MM.1S (cell line): Measurements from ENCODE around the gene KDM6A.

Source experiments
- DNase-seq: peaks from one replicate; pipeline ENCODE4 v3.0.0-alpha.2; 2015
- H2AFZ ChIP-seq: fragments of 300-600 bp; sonication (generic); 2 replicates; pipeline ENCODE4 v1.6.0; 2016; ENCODE audit warnings: antibody characterized with exemption, low read length
- H3F3A ChIP-seq: fragments of 300-600 bp; sonication (generic); 2 replicates; pipeline ENCODE4 v1.6.1; 2016; ENCODE audit warnings: mild to moderate bottlenecking, antibody characterized with exemption, low read length, moderate library complexity, mixed read lengths; ENCODE audit not compliant: insufficient read depth
- H3K27ac ChIP-seq: fragments of 300-600 bp; sonication (generic); 2 replicates; pipeline ENCODE4 v1.5.1; 2016; ENCODE audit warnings: mild to moderate bottlenecking, low read length
- H3K27me3 ChIP-seq: fragments of 300-600 bp; sonication (generic); replicated peaks from 2 replicates; pipeline ENCODE4 v1.6.0; 2016; ENCODE audit warnings: low read length; ENCODE audit not compliant: insufficient read depth
- H3K36me3 ChIP-seq: fragments of 300-600 bp; sonication (generic); replicated peaks from 2 replicates; pipeline ENCODE4 v1.6.1; 2016; ENCODE audit warnings: mild to moderate bottlenecking, low read length, mixed read lengths; ENCODE audit not compliant: insufficient read depth
- H3K4me1 ChIP-seq: fragments of 300-600 bp; sonication (generic); 2 replicates; pipeline ENCODE4 v1.6.1; 2016; ENCODE audit warnings: low read length, mixed read lengths
- H3K4me2 ChIP-seq: fragments of 300-600 bp; sonication (generic); 2 replicates; pipeline ENCODE4 v1.6.0; 2016; ENCODE audit warnings: low read depth, low read length
- H3K4me3 ChIP-seq: fragments of 300-600 bp; sonication (generic); 2 replicates; pipeline ENCODE4 v1.5.1; 2016; ENCODE audit warnings: low read length, mixed read lengths
- H3K79me2 ChIP-seq: fragments of 300-600 bp; sonication (generic); 2 replicates; pipeline ENCODE4 v1.6.1; 2016; ENCODE audit warnings: mixed run types, low read length, mixed read lengths
- H3K9ac ChIP-seq: fragments of 300-600 bp; sonication (generic); 2 replicates; pipeline ENCODE4 v1.6.1; 2016; ENCODE audit warnings: low read length, mixed read lengths
- H3K9me2 ChIP-seq: fragments of 300-600 bp; sonication (generic); replicated peaks from 2 replicates; pipeline ENCODE4 v1.6.1; 2016; ENCODE audit warnings: mild to moderate bottlenecking, low read length, mixed read lengths; ENCODE audit not compliant: insufficient read depth
- H3K9me3 ChIP-seq: fragments of 300-600 bp; sonication (generic); replicated peaks from 2 replicates; pipeline ENCODE4 v1.6.1; 2016; ENCODE audit warnings: mild to moderate bottlenecking, low read length, mixed read lengths; ENCODE audit not compliant: insufficient read depth
- H4K20me1 ChIP-seq: fragments of 300-600 bp; sonication (generic); 2 replicates; pipeline ENCODE4 v1.6.1; 2016; ENCODE audit warnings: mild to moderate bottlenecking, low read length, moderate library complexity, mixed read lengths; ENCODE audit not compliant: insufficient read depth
- EZH2 ChIP-seq: fragments of 300-600 bp; sonication (generic); optimal IDR thresholded peaks from 2 replicates; pipeline ENCODE3; 2017; ENCODE audit warnings: low read depth, mild to moderate bottlenecking, antibody characterized with exemption, low read length, mixed read lengths
- EZH2phosphoT487 ChIP-seq: fragments of 300-600 bp; sonication (generic); IDR thresholded peaks from 2 replicates; pipeline ENCODE4 v1.6.1; 2018; ENCODE audit warnings: antibody characterized with exemption, low read length
- TF ChIP-seq, protein P1 (sequence below): fragments of 300-600 bp; sonication (generic); IDR thresholded peaks from 2 replicates; pipeline ENCODE4 v1.5.1; 2016; ENCODE audit warnings: antibody characterized with exemption, low read length, mixed read lengths

KDM6A gene

DNA sequence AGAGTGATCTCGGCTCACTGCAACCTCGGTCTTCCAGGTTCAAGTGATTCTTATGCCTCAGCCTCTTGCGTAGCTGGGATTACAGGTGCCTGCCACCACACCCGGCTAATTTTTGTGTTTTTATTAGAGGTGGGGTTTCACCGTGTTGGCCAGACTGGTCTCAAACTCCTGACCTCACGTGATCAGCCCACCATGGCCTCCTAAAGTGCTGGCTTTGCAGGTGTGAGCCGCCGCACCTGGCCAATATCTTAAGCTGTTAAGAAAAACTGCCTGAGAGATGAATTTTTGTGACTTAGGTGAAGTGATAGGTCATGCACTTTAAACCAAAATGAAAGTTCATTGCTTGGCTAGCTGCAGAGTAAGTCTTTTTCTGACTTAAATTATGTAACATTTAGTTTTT is 5.8 kb downstream of the KDM6A start:
- TF ChIP-seq, protein P1, sequence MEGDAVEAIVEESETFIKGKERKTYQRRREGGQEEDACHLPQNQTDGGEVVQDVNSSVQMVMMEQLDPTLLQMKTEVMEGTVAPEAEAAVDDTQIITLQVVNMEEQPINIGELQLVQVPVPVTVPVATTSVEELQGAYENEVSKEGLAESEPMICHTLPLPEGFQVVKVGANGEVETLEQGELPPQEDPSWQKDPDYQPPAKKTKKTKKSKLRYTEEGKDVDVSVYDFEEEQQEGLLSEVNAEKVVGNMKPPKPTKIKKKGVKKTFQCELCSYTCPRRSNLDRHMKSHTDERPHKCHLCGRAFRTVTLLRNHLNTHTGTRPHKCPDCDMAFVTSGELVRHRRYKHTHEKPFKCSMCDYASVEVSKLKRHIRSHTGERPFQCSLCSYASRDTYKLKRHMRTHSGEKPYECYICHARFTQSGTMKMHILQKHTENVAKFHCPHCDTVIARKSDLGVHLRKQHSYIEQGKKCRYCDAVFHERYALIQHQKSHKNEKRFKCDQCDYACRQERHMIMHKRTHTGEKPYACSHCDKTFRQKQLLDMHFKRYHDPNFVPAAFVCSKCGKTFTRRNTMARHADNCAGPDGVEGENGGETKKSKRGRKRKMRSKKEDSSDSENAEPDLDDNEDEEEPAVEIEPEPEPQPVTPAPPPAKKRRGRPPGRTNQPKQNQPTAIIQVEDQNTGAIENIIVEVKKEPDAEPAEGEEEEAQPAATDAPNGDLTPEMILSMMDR, result no peak
- TF ChIP-seq EZH2phosphoT487, result no peak
- TF ChIP-seq EZH2, result no peak
- Histone ChIP-seq H3K27me3 (no peaks in the 10 kb centered on the region), H3K4me1 (no peaks in the 10 kb centered on the region), H3K79me2 (peaks cover 99% of the 10 kb centered on the region), H3K9ac (no peak overlapping the region), H3K36me3 (no peaks in the 10 kb centered on the region), H3K27ac (no peak overlapping the region), H3K4me2 (no peak overlapping the region), H2AFZ (no peak overlapping the region), H4K20me1 (no peaks in the 10 kb centered on the region), H3K4me3 (no peak overlapping the region), H3K9me3 (no peaks in the 10 kb centered on the region), H3F3A (peaks cover 5% of the 10 kb centered on the region; the same call in 1 of the 2 replicates), H3K9me2 (no peaks in the 10 kb centered on the region)
- DNase-seq, result no peak

DNA sequence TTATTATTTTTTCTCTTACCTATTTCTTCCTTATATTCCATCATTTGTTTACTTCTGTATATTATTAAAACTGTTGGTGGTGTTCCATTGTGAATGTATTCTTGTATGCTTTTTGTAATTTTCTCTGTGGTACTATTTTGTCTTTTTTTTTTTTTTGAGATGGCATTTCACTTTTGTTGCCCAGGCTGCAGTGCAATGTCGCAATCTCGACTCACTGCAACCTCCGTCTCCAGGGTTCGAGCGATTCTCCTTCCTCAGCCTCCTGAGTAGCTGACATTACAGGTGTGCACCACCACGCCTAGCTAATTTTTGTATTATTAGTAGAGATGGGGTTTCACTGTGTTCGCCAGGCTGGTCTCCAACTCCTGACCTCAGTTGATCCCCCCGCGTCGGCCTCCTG is 8.6 kb downstream of the KDM6A start:
- no peak overlapping the region for H2AFZ ChIP-seq
- H3K4me2 ChIP-seq, result no peak overlapping the region
- H3K9ac ChIP-seq, result no peak overlapping the region
- H4K20me1 ChIP-seq, result peaks cover 6% of the 10 kb centered on the region; the same call in 1 of the 2 replicates
- no peaks in the 10 kb centered on the region for H3F3A ChIP-seq
- peaks cover 100% of the 10 kb centered on the region for H3K79me2 ChIP-seq
- H3K36me3 ChIP-seq, result no peaks in the 10 kb centered on the region
- no peak overlapping the region for H3K4me3 ChIP-seq
- no peaks in the 10 kb centered on the region for H3K27me3 ChIP-seq
- no peak for DNase-seq
- TF ChIP-seq EZH2 (no peak), EZH2phosphoT487 (no peak)
- TF ChIP-seq, protein P1, result no peak
- no peaks in the 10 kb centered on the region for H3K9me2 ChIP-seq
- H3K4me1 ChIP-seq, result no peaks in the 10 kb centered on the region
- H3K9me3 ChIP-seq, result no peaks in the 10 kb centered on the region
- no peak overlapping the region for H3K27ac ChIP-seq

DNA sequence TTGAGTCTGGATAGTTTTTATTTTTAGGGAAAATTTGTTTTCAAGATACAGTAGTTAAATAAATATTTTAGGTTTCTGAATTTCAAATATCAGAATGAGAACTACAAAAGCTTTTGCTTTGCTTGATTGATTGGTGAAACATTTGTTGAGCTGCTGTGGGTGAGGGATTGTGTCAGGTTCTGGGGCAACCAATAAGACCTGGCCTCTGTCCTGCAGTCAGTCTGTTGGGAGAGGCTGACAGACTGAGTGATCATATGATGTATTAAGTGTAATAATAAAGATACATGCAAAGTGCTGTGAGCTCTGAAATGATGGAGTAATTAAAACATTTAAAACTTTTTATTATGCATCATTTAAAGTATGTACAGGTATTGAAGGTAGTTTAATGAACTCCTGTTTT is 9.6 kb downstream of the KDM6A start:
- H3K36me3 ChIP-seq, result no peaks in the 10 kb centered on the region
- H3K9ac ChIP-seq, result no peak overlapping the region
- H3K4me3 ChIP-seq, result no peak overlapping the region
- H3K4me1 ChIP-seq, result no peaks in the 10 kb centered on the region
- H4K20me1 ChIP-seq, result peaks cover 6% of the 10 kb centered on the region; the same call in 1 of the 2 replicates
- H3K9me3 ChIP-seq, result no peaks in the 10 kb centered on the region
- no peak overlapping the region for H2AFZ ChIP-seq
- no peak for TF ChIP-seq EZH2phosphoT487
- TF ChIP-seq, protein P1, result no peak
- no peak for TF ChIP-seq EZH2
- no peaks in the 10 kb centered on the region for H3F3A ChIP-seq
- no peaks in the 10 kb centered on the region for H3K9me2 ChIP-seq
- no peak overlapping the region for H3K27ac ChIP-seq
- no peaks in the 10 kb centered on the region for H3K27me3 ChIP-seq
- DNase-seq, result no peak
- peaks cover 100% of the 10 kb centered on the region for H3K79me2 ChIP-seq
- H3K4me2 ChIP-seq, result no peak overlapping the region

DNA sequence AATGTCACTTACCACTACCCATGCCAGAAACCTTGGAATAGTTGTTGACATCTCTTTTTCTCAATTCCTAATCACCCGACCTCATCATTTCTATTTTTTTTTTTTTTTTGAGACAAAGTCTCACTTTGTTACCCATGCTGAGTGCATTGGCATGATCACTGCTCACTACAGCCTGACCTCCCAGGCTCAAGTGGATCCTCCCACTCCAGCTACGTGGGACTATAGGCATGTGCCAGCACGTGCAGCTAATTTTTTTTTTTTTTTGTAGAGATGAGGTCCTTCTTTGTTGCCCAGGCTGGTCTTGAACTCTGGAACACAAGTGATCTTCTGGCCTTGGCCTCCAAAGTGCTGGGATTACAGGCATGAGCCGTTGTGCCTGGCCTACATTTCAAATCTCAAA is 12.0 kb downstream of the KDM6A start:
- no peak overlapping the region for H2AFZ ChIP-seq
- DNase-seq, result no peak

More for the DNA sequence above, 12.0 kb downstream of the KDM6A start:
- no peak overlapping the region for H3K9ac ChIP-seq
- TF ChIP-seq, protein P1, result no peak
- TF ChIP-seq EZH2phosphoT487, result no peak
- TF ChIP-seq EZH2, result no peak
- no peaks in the 10 kb centered on the region for H3K9me2 ChIP-seq
- H3K4me3 ChIP-seq, result no peak overlapping the region
- no peaks in the 10 kb centered on the region for H3K27me3 ChIP-seq
- H3K79me2 ChIP-seq, result peaks cover 100% of the 10 kb centered on the region
- H3F3A ChIP-seq, result no peaks in the 10 kb centered on the region
- H4K20me1 ChIP-seq, result peaks cover 6% of the 10 kb centered on the region
- no peak overlapping the region for H3K27ac ChIP-seq
- H3K36me3 ChIP-seq, result no peaks in the 10 kb centered on the region
- no peaks in the 10 kb centered on the region for H3K9me3 ChIP-seq
- H3K4me2 ChIP-seq, result no peak overlapping the region
- no peaks in the 10 kb centered on the region for H3K4me1 ChIP-seq
